ENCODE measurements around the gene FLG.

- TF ChIP-seq, protein P1, sequence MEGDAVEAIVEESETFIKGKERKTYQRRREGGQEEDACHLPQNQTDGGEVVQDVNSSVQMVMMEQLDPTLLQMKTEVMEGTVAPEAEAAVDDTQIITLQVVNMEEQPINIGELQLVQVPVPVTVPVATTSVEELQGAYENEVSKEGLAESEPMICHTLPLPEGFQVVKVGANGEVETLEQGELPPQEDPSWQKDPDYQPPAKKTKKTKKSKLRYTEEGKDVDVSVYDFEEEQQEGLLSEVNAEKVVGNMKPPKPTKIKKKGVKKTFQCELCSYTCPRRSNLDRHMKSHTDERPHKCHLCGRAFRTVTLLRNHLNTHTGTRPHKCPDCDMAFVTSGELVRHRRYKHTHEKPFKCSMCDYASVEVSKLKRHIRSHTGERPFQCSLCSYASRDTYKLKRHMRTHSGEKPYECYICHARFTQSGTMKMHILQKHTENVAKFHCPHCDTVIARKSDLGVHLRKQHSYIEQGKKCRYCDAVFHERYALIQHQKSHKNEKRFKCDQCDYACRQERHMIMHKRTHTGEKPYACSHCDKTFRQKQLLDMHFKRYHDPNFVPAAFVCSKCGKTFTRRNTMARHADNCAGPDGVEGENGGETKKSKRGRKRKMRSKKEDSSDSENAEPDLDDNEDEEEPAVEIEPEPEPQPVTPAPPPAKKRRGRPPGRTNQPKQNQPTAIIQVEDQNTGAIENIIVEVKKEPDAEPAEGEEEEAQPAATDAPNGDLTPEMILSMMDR (conservative IDR thresholded peaks at IDR 0.05; ENCODE audit: low read depth, low read length): no peak
- TF ChIP-seq NFE2L2 (IDR thresholded peaks at IDR 0.05; ENCODE audit: low read depth, low read length): no peak
Measured at GRCh38 chr1:152343006-152343405, 18.0 kb upstream of the FLG start.

Measured in IMR-90 (cell line).